Smooth muscle cell (in vitro differentiated cells): ENCODE data around the gene ZNF775. TPM values are rescaled to one million over a fixed set of nuclear protein-coding genes. Genes with fewer than 3 reads are reported as not detected.

ENCODE experiments used
- DNase-seq: peaks from one replicate; lab custom pipeline; 2025; ENCODE audit not compliant: unreplicated experiment; lab: John Stamatoyannopoulos, UW
- H2AFZ ChIP-seq: fragments of 200-600 bp; sonication (generic); 2 replicates; pipeline ENCODE4 v1.6.0; 2016; ENCODE audit warnings: antibody characterized with exemption, low read depth, mild to moderate bottlenecking
- H3F3A ChIP-seq: fragments of 200-600 bp; sonication (generic); 2 replicates; pipeline ENCODE4 v1.6.0; 2017; ENCODE audit warnings: antibody characterized with exemption, low read depth
- H3K27ac ChIP-seq: fragments of 200-600 bp; sonication (generic); 2 replicates; pipeline ENCODE4 v1.5.1; 2016; ENCODE audit warnings: low read depth, mild to moderate bottlenecking
- H3K27me3 ChIP-seq: fragments of 200-600 bp; sonication (generic); 2 replicates; pipeline ENCODE4 v1.6.1; 2016; ENCODE audit warnings: low read depth, mild to moderate bottlenecking
- H3K36me3 ChIP-seq: fragments of 200-600 bp; sonication (generic); 2 replicates; pipeline ENCODE4 v1.5.1; 2016; ENCODE audit warnings: low read depth
- H3K4me1 ChIP-seq: fragments of 200-600 bp; sonication (generic); 2 replicates; pipeline ENCODE4 v1.5.1; 2016; ENCODE audit warnings: low read depth
- H3K4me2 ChIP-seq: fragments of 200-600 bp; sonication (generic); 2 replicates; pipeline ENCODE4 v1.6.0; 2016; ENCODE audit warnings: mild to moderate bottlenecking
- H3K4me3 ChIP-seq: fragments of 200-600 bp; sonication (generic); 2 replicates; pipeline ENCODE4 v1.5.1; 2016; ENCODE audit warnings: mild to moderate bottlenecking
- H3K79me2 ChIP-seq: fragments of 200-600 bp; sonication (generic); 2 replicates; pipeline ENCODE4 v1.6.0; 2016; ENCODE audit warnings: low read depth, mild to moderate bottlenecking
- H3K9ac ChIP-seq: fragments of 200-600 bp; sonication (generic); 2 replicates; pipeline ENCODE4 v1.6.0; 2016; ENCODE audit warnings: low read depth
- H3K9me3 ChIP-seq: fragments of 200-600 bp; sonication (generic); replicated peaks from 2 replicates; pipeline ENCODE4 v1.5.1; 2016; ENCODE audit warnings: low read depth
- H4K20me1 ChIP-seq: fragments of 200-600 bp; sonication (generic); 2 replicates; pipeline ENCODE4 v1.6.0; 2016; ENCODE audit warnings: low read depth
- WGBS: methylation state at CpG from one replicate; pipeline ENCODE4 v1.1.7; 2016; ENCODE audit warnings: low lambda C conversion rate; 5-methylcytosine and 5-hydroxymethylcytosine counted together
- polyA plus RNA-seq: library from polyadenylated mRNA; unstranded; fragments of >200 nt; fragmentation: Nextera tagmentation; extraction: Ambion mirVana; gene quantifications from 2 replicates; pipeline ENCODE4 v1.2.1, GENCODE V29; 2016
- total RNA-seq: library from RNA; depleted of rRNA; stranded (reverse); fragments of >200 nt; gene quantifications from 2 replicates; pipeline ENCODE4 v1.2.3, GENCODE V29; 2014
- TF ChIP-seq, protein P1 (sequence below): fragments of 200-600 bp; sonication (generic); IDR thresholded peaks from 2 replicates; pipeline ENCODE4 v1.5.1; 2017; ENCODE audit warnings: borderline replicate concordance, mild to moderate bottlenecking, antibody characterized with exemption; ENCODE audit not compliant: insufficient read depth, poor library complexity, severe bottlenecking

The ZNF775 gene
- total and polyA plus RNA-seq, 2 experiments from 2014 or later: 5.9 to 23.8 TPM

DNA sequence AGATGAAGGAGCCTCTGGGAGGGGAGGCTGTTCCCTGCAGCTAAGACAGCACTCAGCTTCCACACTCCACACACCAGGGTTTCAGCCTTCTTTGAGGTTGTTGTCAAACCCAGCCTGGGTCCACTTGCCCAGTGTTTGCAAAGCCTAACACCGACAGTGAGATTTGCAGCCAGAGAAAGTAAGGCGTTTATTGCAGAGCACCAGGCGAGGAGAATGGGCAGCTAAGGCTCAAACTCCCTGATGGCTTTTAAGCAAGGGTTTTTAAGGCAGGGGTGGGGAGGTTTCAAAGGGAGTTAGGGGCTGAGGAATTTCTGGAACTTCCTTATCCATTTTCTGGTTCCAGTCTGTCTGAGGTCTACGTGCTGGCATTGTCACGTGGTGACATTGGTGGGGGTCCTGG is 4.7 kb upstream of the ZNF775 start:
- Histone ChIP-seq H4K20me1 (peaks cover 15% of the 10 kb centered on the region), H3K79me2 (peaks cover 30% of the 10 kb centered on the region), H3K4me1 (peaks cover 20% of the 10 kb centered on the region), H3K36me3 (no peaks in the 10 kb centered on the region), H3K9me3 (no peaks in the 10 kb centered on the region), H3K27ac (no peak overlapping the region), H3K9ac (no peak overlapping the region), H3K27me3 (no peaks in the 10 kb centered on the region), H3K4me3 (no peak overlapping the region), H3K4me2 (no peak overlapping the region), H2AFZ (no peak overlapping the region), H3F3A (peaks cover 36% of the 10 kb centered on the region)
- 48% methylated on average over 5 of the region's 5 CpGs for WGBS
- TF ChIP-seq, protein P1, sequence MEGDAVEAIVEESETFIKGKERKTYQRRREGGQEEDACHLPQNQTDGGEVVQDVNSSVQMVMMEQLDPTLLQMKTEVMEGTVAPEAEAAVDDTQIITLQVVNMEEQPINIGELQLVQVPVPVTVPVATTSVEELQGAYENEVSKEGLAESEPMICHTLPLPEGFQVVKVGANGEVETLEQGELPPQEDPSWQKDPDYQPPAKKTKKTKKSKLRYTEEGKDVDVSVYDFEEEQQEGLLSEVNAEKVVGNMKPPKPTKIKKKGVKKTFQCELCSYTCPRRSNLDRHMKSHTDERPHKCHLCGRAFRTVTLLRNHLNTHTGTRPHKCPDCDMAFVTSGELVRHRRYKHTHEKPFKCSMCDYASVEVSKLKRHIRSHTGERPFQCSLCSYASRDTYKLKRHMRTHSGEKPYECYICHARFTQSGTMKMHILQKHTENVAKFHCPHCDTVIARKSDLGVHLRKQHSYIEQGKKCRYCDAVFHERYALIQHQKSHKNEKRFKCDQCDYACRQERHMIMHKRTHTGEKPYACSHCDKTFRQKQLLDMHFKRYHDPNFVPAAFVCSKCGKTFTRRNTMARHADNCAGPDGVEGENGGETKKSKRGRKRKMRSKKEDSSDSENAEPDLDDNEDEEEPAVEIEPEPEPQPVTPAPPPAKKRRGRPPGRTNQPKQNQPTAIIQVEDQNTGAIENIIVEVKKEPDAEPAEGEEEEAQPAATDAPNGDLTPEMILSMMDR: no peak
- DNase-seq: no peak

DNA sequence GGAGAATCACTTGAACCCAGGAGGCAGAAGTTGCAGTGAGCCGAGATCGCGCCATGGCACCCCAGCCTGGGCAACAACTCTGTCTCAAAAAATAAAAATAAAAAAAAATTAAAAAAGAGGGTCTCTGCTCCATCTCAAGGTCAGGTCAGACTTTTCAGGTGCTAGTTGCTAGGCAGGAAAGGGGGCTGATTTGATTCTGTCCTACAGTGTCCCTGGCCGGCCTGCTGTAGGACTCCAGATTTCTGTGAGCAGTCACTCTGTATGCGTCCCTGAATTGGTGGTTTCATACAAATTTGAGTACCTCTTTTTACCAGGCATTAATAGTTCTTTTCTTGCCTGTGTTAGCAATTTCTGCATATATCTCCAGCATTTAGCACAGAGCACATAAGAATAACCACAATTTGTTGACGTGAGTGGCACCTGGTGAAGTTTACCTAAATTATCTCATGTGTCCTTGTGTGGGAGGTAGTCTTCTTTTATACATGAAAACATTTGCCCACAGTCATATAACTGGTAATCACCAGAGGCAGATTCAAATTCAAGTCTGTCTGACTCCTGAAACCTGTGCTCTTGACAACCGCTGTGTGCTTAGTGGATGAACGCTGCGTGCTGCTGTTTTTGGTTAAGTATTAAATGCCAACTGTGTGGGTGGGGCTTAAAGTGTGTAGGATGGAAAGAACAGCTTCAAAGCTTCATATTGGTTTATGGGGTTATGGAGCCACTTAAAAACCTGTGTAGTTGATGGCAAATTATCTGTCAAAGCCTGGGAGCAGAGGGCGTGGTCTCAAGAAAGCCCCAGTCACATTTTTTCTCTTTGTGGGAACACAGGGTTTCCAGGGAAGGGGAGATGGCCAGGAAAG is 3.2 kb upstream of the ZNF775 start:
- Histone ChIP-seq H3K9ac (no peak overlapping the region), H3K9me3 (no peaks in the 10 kb centered on the region), H3K79me2 (peaks cover 38% of the 10 kb centered on the region), H3K4me2 (no peak overlapping the region), H3K27ac (peak overlapping the region; percentile 4), H3K4me3 (no peak overlapping the region), H3K4me1 (peaks cover 19% of the 10 kb centered on the region), H3K27me3 (no peaks in the 10 kb centered on the region), H3F3A (peaks cover 27% of the 10 kb centered on the region), H4K20me1 (peaks cover 22% of the 10 kb centered on the region), H3K36me3 (no peaks in the 10 kb centered on the region), H2AFZ (no peak overlapping the region)
- TF ChIP-seq, protein P1: no peak
- WGBS: 63% methylated on average over 10 of the region's 10 CpGs
- DNase-seq: no peak

DNA sequence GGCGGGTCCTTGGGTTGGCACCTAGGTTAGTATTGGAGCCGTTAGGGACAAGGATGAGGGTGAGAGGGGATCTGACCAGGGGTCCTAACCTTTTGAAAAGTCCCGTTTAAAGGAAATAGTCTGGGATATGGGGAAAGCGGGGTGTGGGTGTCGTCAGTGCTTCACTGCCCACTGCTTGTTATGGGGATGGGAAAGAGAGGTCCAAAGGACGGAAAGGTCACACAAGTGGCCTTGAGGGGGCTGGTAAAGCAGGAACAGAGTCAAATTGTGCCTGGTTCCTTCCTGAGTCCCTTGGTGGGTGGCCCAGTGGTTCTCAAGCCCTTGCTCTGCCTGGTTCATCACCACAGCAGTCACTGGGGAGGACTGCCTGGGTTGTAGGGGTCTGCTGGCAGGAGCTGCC is 2.6 kb upstream of the ZNF775 start:
- H3K79me2 ChIP-seq: peaks cover 44% of the 10 kb centered on the region
- H3K27me3 ChIP-seq: no peaks in the 10 kb centered on the region
- WGBS: 70% methylated on average over 6 of the region's 6 CpGs
- TF ChIP-seq, protein P1: no peak
- H3K9me3 ChIP-seq: no peaks in the 10 kb centered on the region
- H3K9ac ChIP-seq: no peak overlapping the region
- DNase-seq: no peak
- no peak overlapping the region for H3K4me2 ChIP-seq
- H3F3A ChIP-seq: peaks cover 27% of the 10 kb centered on the region
- peaks cover 21% of the 10 kb centered on the region for H4K20me1 ChIP-seq
- H3K4me3 ChIP-seq: no peak overlapping the region
- H2AFZ ChIP-seq: no peak overlapping the region
- H3K27ac ChIP-seq: no peak overlapping the region
- peaks cover 25% of the 10 kb centered on the region for H3K4me1 ChIP-seq
- no peaks in the 10 kb centered on the region for H3K36me3 ChIP-seq
